GM18867 (cell line): Measurements from ENCODE around the gene DEAF1.
"Not testable (repeated sequence)": the region's sequence is repeated elsewhere in the genome, so short reads cannot be mapped to it uniquely, and the experiment has no call there.

Experiments used
- ATAC-seq: cut with Tn5 transposase; IDR thresholded peaks from one replicate; pipeline ENCODE4 v1.9.1; 2021; ENCODE audit warnings: mild to moderate bottlenecking, moderate library complexity; ENCODE audit not compliant: unreplicated experiment

Gene DEAF1

DNA sequence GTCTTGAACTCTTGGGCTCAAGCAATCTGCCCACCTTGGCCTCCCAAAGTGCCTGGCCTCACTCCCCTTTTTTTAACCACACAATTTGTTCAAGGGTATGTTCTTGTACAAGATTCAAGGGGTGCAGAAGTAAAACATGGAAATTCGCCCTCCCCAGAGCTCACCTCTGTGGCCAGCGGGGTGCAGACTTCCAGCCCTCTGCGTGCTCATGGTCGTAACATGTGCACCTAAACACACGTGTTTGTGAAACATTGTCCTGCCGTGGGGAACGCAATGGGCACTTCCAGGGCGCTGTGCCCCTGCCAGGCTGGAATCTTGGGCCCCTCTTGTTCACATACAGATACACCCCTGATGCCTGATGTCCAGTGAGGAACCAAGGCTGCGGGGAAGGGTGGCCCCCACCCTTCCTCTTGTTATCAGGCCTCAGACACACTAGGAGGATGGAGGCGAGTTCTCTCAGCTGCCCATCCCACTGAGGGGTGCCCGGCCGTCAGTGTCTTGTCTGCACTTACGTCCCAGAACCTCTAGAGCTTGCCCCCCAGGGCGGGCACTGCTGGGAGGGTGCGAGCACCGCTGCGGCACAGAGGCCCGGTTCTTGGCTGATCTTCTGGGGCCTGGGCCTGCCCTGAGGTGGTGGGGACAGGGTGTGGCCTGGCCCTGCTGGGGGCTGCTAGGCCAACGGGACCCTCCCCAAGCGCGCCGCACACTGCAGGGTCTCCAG, 6.9 kb upstream of the DEAF1 start:
- no peak for ATAC-seq

GRCh38 chr11:699753-700152, 4.7 kb upstream of the DEAF1 start:
- ATAC-seq = no peak

GRCh38 chr11:699116-699508, 4.1 kb upstream of the DEAF1 start:
- ATAC-seq = no peak

- no peak for ATAC-seq
These were observed 3.6 kb upstream of the DEAF1 start for GRCh38 chr11:698493-699115.

GRCh38 chr11:697811-698311, 2.8 kb upstream of the DEAF1 start:
- no peak for ATAC-seq

DNA sequence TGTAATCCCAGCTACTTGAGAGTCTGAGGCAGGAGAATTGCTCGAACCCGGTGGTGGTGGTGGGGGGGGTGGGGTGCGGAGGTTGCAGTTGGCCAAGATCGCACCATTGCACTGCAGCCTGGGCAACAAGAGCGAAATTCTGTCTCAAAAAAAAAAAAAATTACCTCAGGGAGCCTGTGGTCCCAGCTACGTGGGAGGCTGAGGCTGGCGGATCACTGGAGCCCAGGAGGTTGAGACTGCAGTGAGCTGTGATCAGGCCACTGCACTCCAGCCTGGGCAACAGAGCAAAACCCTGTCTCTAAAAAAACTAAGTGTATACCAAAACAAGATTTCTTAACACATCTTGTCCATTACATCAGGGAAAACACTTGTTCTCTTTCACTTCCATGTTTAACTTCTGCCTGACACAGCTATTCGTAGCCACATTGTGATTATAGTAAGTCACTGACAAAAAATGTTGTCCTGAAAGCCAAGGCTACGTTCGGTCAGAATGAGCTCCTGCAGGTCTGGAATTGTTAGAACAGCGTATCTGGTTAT, 2.0 kb upstream of the DEAF1 start:
- ATAC-seq = no peak

GRCh38 chr11:695538-696248, 671 bp upstream of the DEAF1 start, which contains the start of gene TMEM80:
Gene TMEM80, plus strand, starts transcription at chr11:695816. Its CDS starts 12 bp downstream, at chr11:695828.
- ATAC-seq = peak; percentile 70

GRCh38 chr11:695288-695537, 191 bp upstream of the DEAF1 start:
- ATAC-seq = no peak

DNA sequence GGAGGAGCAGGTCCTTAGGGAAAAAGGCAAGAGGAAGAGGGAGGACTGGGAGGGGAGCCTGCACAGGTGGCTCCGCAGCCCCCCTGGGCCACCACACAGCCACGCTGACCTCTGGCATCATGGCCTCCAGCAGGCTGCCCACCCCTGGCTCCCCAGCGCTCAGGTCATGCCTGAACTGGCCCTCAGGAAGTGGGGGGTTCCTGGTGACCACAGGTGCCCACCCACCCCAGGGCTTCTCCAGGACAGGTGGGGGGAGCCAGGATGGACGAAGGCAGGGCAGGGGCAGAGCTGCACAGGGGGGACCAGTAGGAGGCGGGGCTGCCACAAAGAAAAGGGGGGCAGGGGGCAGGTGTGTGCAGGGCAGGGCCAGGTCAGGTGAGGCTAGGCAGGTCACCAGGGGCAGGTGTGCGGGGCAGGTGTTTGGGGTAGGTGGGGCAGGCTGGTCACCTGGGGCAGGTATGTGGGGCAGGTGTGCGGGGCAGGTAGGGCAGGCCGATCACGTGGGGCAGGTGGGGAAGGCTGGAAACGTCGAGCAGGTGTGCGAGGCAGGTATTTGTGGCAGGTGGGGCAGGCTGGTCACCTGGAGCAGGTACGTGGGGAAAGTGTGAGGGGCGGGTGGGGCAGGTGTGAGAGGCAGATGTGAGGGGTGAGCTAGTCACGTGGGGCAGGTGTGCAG, 997 bp downstream of the DEAF1 start:
- ATAC-seq = no peak

DNA sequence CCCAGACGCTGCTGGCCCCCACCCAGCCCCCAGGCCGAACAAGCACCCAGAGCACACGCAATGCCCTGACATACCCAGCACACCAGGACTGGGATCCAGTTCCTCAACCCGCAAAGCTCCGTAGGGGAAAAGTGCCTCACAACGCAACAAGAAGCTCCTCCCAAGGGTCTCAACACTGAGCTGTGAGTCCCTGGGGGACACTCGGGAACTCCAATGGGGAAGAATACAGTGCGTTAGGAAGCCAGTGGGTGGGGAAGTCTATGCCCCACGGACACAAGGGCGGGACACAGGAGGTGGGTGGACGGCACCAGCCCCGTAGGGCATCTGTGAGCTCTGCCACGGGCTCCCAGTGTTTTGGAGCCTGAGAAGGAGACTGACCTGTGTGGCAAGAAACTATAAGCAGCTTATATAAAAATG, 1.6 kb downstream of the DEAF1 start:
- ATAC-seq = no peak

GRCh38 chr11:692824-693414, 2.1 kb downstream of the DEAF1 start:
- no peak for ATAC-seq

DNA sequence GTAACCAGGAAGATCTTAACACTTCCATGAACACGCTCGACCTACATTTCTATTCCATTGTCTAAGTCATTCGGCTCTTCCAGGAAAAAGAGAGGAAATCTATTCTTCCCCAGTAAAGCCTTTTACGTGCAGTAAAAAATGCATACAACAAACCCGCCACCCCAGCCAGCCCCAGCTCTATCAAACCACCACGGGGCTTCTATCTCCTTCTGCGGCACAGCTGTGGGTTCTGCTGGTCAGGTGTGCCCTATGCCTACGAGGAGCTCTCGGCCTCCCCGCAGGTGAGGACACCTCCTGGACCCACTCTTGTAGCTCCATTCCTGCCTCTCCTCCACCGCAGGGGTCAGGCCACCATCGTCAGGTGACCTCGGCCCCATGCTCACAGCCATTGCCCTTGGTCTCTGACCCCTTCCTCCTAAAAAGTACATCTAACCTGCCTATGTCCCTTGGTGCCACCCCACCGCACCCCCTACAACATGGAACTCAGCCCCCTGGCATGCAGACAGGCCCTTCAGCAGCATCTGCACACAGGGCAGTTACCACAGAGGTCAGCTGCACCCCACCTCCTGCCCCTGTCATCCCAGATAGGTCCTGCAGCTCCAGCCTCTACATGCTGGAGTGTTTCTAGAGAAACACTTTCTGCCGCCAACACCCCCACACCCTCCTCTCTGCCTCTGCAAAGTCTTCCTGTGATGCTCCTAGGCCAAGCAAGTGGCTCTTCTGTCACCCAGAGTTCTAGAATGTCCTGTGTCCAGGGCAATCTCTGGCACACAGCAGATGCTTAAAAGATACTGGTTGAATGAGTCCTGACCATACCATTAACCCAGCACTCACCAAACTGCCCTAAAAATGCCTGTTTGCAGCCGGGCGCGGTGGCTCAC, 3.1 kb downstream of the DEAF1 start:
- no peak for ATAC-seq

DNA sequence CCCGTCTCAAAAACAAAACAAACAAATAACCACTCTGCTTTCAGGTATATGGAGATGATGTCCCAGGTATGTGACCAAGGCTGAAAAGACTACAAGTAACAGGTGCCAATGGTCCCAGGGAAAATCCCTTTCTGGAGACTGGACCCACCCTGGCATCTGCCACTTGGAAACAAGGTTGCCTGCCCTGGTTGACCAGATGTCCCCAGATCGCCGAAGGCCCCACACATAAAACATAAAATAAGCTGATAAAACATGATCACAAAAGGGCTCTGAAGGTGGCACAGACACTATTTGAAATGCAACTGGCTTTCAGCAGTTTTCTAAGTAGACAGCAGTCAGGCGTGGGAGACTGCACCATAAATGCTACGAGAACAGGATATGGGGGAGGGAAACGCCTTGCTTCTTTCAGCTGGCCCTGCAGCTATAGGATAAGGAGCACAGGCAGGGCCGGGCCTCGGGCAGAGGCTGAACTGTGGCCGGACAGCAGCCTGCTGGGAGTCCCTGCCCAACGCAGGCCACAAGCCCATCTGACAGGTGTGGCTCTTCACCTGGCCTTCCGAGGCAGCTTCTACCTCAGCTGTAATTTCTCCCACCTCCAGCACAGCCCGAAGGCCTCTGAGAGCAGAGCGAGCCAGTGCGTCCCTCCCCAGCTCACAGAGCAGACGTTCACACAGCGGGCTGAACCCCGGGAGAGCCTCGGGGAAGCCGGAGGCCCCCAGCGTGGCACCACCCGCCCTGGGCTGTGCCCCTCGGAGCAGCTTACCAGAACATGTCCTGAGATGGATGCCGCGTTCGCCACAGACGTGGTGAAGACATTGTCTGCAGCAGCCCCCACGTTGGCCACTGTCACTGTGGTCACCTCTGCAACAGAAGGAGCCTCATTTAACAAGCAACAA, 4.0 kb downstream of the DEAF1 start:
- ATAC-seq = no peak

- ATAC-seq = not testable (repeated sequence)
These were observed 4.8 kb downstream of the DEAF1 start for GRCh38 chr11:690244-690643.

DNA sequence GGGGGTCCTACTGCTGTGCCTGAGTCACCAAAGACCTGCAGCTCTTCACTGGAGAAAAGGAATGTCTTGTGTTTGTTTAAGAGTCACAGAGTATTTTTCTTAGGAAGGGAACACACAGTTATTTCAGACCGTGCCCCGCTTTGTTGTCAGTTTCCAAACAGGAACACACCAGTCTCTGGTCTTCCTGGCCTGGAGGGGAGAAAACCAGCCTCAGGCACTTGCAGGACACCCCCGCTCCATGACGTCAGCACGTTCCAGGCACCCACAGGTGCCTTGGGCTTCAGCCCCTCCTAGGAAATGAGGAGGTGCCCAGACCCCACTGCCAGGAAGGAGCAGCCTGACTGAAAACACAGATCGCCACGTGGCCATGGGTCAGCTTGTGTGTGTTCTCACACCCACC, 5.4 kb downstream of the DEAF1 start:
- no peak for ATAC-seq

GRCh38 chr11:688681-689080, 6.3 kb downstream of the DEAF1 start:
- no peak for ATAC-seq

GRCh38 chr11:687751-688150, 7.3 kb downstream of the DEAF1 start:
- no peak for ATAC-seq

DNA sequence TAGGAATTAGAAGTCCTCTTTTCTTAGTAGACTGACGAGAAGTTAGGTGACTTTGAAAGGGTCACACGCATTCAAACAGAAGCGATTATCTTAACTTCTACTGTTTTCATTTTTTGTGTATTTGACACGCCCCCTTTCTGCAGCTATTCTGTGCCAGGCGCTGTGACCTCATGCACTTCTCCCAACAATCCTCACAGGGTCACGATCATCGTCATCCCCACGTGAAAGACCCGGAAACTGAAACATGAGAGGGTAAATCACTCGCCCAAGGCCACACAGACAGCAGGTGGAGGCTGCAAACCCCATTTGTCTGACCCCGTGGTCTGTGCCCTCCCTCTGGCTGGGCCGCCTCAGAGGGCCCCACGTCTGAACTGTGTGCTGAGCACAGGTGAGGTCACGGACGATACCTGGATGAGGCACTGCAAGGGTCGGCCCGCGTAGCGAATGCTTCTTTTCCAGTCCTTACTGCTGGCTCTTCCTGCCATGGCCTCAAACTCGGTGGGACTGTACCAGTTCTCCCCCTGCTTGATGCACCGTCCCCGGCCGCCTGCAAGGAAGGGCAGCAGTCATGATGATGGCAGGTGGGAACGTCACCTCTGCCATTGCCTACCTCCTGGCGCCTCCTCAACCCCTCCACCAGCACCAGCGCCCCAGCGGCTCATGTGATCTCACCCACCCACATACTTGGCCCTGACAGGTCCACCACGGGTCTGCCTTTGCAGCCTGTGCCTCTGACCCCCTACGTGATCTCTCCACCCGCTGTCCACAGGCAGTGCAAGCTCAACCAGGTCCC, 8.4 kb downstream of the DEAF1 start:
- no peak for ATAC-seq
